ENCODE data around the gene BMPR1A.

BMPR1A gene

GRCh38 chr10:86970162-86970981 lies 214.0 kb downstream of the BMPR1A start:
- peak; percentile 21 for DNase-seq (ENCODE audit: extremely low read depth, insufficient read length)
- Histone ChIP-seq H3K4me3 (replicated peaks; ENCODE audit: low read depth, low read length) (peak overlapping the region; percentile 67), H3K27me3 (replicated peaks; ENCODE audit: control insufficient read depth, insufficient read depth, low read length) (no peaks in the 10 kb centered on the region), H3K36me3 (ENCODE audit: control insufficient read depth, insufficient read depth, low read length) (no peaks in the 10 kb centered on the region)
- TF ChIP-seq, protein P1, sequence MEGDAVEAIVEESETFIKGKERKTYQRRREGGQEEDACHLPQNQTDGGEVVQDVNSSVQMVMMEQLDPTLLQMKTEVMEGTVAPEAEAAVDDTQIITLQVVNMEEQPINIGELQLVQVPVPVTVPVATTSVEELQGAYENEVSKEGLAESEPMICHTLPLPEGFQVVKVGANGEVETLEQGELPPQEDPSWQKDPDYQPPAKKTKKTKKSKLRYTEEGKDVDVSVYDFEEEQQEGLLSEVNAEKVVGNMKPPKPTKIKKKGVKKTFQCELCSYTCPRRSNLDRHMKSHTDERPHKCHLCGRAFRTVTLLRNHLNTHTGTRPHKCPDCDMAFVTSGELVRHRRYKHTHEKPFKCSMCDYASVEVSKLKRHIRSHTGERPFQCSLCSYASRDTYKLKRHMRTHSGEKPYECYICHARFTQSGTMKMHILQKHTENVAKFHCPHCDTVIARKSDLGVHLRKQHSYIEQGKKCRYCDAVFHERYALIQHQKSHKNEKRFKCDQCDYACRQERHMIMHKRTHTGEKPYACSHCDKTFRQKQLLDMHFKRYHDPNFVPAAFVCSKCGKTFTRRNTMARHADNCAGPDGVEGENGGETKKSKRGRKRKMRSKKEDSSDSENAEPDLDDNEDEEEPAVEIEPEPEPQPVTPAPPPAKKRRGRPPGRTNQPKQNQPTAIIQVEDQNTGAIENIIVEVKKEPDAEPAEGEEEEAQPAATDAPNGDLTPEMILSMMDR (IDR thresholded peaks at IDR 0.05; ENCODE audit: insufficient read depth, low read length, poor library complexity, severe bottlenecking) = no peak

GRCh38 chr10:86970982-86971231 lies 214.5 kb downstream of the BMPR1A start:
- TF ChIP-seq, protein P1 (IDR thresholded peaks at IDR 0.05; ENCODE audit: insufficient read depth, low read length, poor library complexity, severe bottlenecking) = no peak
- H3K27me3 ChIP-seq (replicated peaks; ENCODE audit: control insufficient read depth, insufficient read depth, low read length) = no peaks in the 10 kb centered on the region
- DNase-seq (ENCODE audit: extremely low read depth, insufficient read length) = no peak
- H3K36me3 ChIP-seq (ENCODE audit: control insufficient read depth, insufficient read depth, low read length) = no peaks in the 10 kb centered on the region
- peak overlapping the region; percentile 67 for H3K4me3 ChIP-seq (replicated peaks; ENCODE audit: low read depth, low read length)

DNA sequence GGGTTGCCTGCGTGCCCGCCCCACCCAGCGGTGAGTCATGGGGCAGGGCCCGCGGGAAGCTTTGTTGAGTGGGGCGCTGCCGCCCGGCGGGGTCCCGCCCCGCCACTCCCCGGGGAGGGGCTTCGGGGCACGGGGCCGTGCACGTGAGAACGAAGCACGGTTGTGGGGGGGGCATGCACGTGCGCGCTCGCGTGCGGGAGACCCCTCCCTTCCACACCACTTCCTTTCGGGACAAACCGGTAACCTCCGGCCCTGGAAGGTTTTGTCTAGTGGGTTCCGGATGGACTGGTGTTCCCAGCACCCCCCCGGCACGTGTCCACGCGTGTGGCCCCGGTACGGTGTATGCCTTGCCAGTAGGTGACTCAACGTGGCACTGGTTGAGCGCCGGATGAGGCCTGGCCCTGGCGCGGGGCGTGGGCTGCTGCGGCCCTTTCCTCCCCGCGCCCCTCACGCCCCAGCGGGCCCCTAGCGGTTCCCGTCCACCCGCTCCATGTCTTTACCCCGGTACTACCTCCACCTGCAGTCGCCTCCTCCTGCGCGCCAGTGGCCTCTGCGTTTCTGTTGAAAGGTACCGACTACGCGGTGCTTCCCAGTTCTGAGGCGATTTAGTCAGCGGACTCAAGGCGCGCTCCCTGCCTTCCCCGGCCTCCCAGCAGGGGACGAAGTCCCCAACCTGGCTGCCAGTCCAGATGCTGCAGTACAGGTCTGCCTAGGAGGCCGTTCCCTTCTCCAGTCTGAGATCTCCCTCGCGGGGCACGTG lies 215.0 kb downstream of the BMPR1A start:
- TF ChIP-seq, protein P1 (IDR thresholded peaks at IDR 0.05; ENCODE audit: insufficient read depth, low read length, poor library complexity, severe bottlenecking) = no peak
- Histone ChIP-seq H3K36me3 (ENCODE audit: control insufficient read depth, insufficient read depth, low read length) (no peaks in the 10 kb centered on the region), H3K4me3 (replicated peaks; ENCODE audit: low read depth, low read length) (peak overlapping the region; percentile 67), H3K27me3 (replicated peaks; ENCODE audit: control insufficient read depth, insufficient read depth, low read length) (no peaks in the 10 kb centered on the region)
- peak; percentile 88 for DNase-seq (ENCODE audit: extremely low read depth, insufficient read length)

DNA sequence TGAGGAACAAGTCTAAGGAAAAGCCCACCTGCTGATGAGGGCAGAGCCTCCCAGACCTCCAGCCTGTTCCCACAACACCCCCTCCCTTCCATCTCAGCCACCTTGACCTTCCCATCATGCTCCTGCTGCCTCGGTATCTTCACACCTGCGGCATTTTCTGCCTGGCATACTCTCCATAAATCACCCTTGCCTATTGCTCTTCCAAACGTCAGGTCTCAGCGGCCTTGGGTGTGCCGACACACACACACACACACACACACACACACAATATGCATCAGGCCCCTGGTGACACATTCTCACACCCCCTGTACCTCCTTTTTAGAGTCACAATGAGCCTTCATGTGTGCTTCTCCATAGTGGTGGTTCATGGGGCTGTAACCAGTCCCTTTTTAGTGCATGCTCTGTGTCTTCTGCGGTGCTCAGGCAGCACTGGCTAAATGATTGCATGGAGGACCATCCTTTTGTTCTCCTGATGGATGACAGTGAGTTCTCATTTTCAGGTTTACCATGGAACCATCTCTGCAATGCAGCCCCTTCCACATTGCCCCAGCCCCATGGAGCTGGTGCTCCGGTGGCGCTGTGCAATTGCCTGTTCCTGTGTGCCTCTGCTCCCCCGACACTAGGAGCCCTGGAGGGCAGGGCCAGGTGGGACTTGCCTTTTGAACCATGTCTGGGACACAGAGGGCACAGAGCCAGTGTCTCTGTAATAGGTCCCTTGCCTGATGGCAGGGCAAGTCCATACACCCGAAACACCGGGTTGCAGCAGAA lies 216.4 kb downstream of the BMPR1A start:
- Histone ChIP-seq H3K27me3 (replicated peaks; ENCODE audit: control insufficient read depth, insufficient read depth, low read length) (no peaks in the 10 kb centered on the region), H3K4me3 (replicated peaks; ENCODE audit: low read depth, low read length) (no peak overlapping the region), H3K36me3 (ENCODE audit: control insufficient read depth, insufficient read depth, low read length) (no peaks in the 10 kb centered on the region)
- DNase-seq (ENCODE audit: extremely low read depth, insufficient read length) = peak; percentile 1
- TF ChIP-seq, protein P1 (IDR thresholded peaks at IDR 0.05; ENCODE audit: insufficient read depth, low read length, poor library complexity, severe bottlenecking) = no peak

DNA sequence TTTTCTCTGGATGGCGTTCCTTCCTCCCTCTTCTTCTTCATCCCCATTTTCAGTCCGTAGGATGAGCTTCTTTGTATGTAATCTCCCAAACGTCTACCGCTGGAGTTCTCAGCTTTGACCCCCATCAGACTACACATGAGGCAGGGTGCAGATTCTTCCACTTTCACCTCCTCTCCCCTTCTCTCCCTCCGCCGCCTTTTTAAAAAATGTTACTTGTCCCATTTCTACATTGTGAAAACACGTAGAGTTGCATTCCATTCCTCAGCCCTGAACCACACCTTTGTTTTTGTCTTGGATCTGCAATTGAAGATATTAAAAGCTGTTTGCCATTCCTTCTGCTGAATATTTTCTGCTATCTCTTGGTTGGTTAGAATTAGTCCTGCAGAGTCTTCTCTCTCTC lies 218.1 kb downstream of the BMPR1A start:
- TF ChIP-seq, protein P1 (IDR thresholded peaks at IDR 0.05; ENCODE audit: insufficient read depth, low read length, poor library complexity, severe bottlenecking) = no peak
- H3K36me3 ChIP-seq (ENCODE audit: control insufficient read depth, insufficient read depth, low read length) = no peaks in the 10 kb centered on the region
- no peak overlapping the region for H3K4me3 ChIP-seq (replicated peaks; ENCODE audit: low read depth, low read length)
- no peak for DNase-seq (ENCODE audit: extremely low read depth, insufficient read length)
- H3K27me3 ChIP-seq (replicated peaks; ENCODE audit: control insufficient read depth, insufficient read depth, low read length) = no peaks in the 10 kb centered on the region

Measured in GM06990 (cell line).